WTC11 (cell line): Measurements from ENCODE around the gene ZNF436. TPM values are rescaled to one million over a fixed set of nuclear protein-coding genes. Genes with fewer than 3 reads are reported as not detected.

ENCODE experiments used
- AFF4 ChIP-seq: sonication (generic); formaldehyde crosslinking; IDR thresholded peaks from 2 replicates; pipeline ENCODE4 v1.8.1; 2023; ENCODE audit warnings: mild to moderate bottlenecking, missing genetic modification reagents, borderline replicate concordance
- CREM ChIP-seq: sonication (generic); formaldehyde crosslinking; IDR thresholded peaks from 2 replicates; pipeline ENCODE4 v1.8.1; 2022; ENCODE audit warnings: mild to moderate bottlenecking, missing genetic modification reagents, moderate library complexity
- E2F1 ChIP-seq: sonication (generic); formaldehyde crosslinking; IDR thresholded peaks from 2 replicates; pipeline ENCODE4 v1.8.0; 2022; ENCODE audit warnings: mild to moderate bottlenecking, missing genetic modification reagents
- E2F5 ChIP-seq: sonication (generic); formaldehyde crosslinking; IDR thresholded peaks from 2 replicates; pipeline ENCODE4 v1.8.1; 2022; ENCODE audit warnings: mild to moderate bottlenecking, moderate library complexity, missing genetic modification reagents
- ELF4 ChIP-seq: sonication (generic); formaldehyde crosslinking; IDR thresholded peaks from 2 replicates; pipeline ENCODE4 v1.8.1; 2022; ENCODE audit warnings: low read depth, mild to moderate bottlenecking, moderate library complexity, missing genetic modification reagents
- ETV6 ChIP-seq: sonication (generic); formaldehyde crosslinking; IDR thresholded peaks from 2 replicates; pipeline ENCODE4 v1.8.1; 2022; ENCODE audit warnings: mild to moderate bottlenecking, missing genetic modification reagents
- FOXK1 ChIP-seq: sonication (generic); formaldehyde crosslinking; IDR thresholded peaks from 2 replicates; pipeline ENCODE4 v1.8.0; 2022; ENCODE audit warnings: mild to moderate bottlenecking, moderate library complexity, missing genetic modification reagents
- GABPB1 ChIP-seq: sonication (generic); formaldehyde crosslinking; IDR thresholded peaks from 2 replicates; pipeline ENCODE4 v1.8.1; 2023; ENCODE audit warnings: mild to moderate bottlenecking, missing genetic modification reagents
- HMGXB4 ChIP-seq: sonication (generic); formaldehyde crosslinking; IDR thresholded peaks from 2 replicates; pipeline ENCODE4 v1.8.1; 2023; ENCODE audit warnings: mild to moderate bottlenecking, moderate library complexity, missing genetic modification reagents
- IRF1 ChIP-seq: sonication (generic); formaldehyde crosslinking; IDR thresholded peaks from 2 replicates; pipeline ENCODE4 v1.8.0; 2023; ENCODE audit warnings: missing genetic modification reagents
- MAX ChIP-seq: sonication (generic); formaldehyde crosslinking; IDR thresholded peaks from 2 replicates; pipeline ENCODE4 v1.8.0; 2022; ENCODE audit warnings: mild to moderate bottlenecking, missing genetic modification reagents
- MXD4 ChIP-seq: fragments of 250-450 bp; sonication (Bioruptor Pico); IDR thresholded peaks from 2 replicates; pipeline ENCODE4 v1.8.0; 2021; ENCODE audit warnings: mild to moderate bottlenecking, moderate library complexity, borderline replicate concordance
- PREB ChIP-seq: sonication (generic); formaldehyde crosslinking; IDR thresholded peaks from 2 replicates; pipeline ENCODE4 v1.8.1; 2022; ENCODE audit warnings: mild to moderate bottlenecking, missing genetic modification reagents, moderate library complexity, borderline replicate concordance
- SMAD3 ChIP-seq: sonication (generic); formaldehyde crosslinking; IDR thresholded peaks from 2 replicates; pipeline ENCODE4 v1.8.0; 2022; ENCODE audit warnings: missing genetic modification reagents, mild to moderate bottlenecking, borderline replicate concordance
- SP1 ChIP-seq: sonication (generic); formaldehyde crosslinking; conservative IDR thresholded peaks from 2 replicates; pipeline ENCODE4 v1.8.1; 2022; ENCODE audit warnings: missing genetic modification reagents
- TEAD4 ChIP-seq: sonication (generic); formaldehyde crosslinking; IDR thresholded peaks from 2 replicates; pipeline ENCODE4 v1.8.0; 2022; ENCODE audit warnings: mild to moderate bottlenecking, missing genetic modification reagents
- ZBTB43 ChIP-seq: sonication (generic); formaldehyde crosslinking; IDR thresholded peaks from 2 replicates; pipeline ENCODE4 v1.8.1; 2023; ENCODE audit warnings: mild to moderate bottlenecking, missing genetic modification reagents
- ZNF138 ChIP-seq: sonication (generic); formaldehyde crosslinking; conservative IDR thresholded peaks from 2 replicates; pipeline ENCODE4 v1.8.1; 2022; ENCODE audit warnings: mild to moderate bottlenecking, moderate library complexity, missing genetic modification reagents
- ZNF532 ChIP-seq: fragments of 250-450 bp; sonication (Bioruptor Pico); IDR thresholded peaks from 2 replicates; pipeline ENCODE4 v1.9.0; 2021; ENCODE audit warnings: mild to moderate bottlenecking, borderline replicate concordance
- ZNF671 ChIP-seq: fragments of 250-450 bp; sonication (Bioruptor Pico); IDR thresholded peaks from 2 replicates; pipeline ENCODE4 v1.8.0; 2021; ENCODE audit warnings: mild to moderate bottlenecking
- total RNA-seq: library from RNA; stranded (reverse); gene quantifications from 3 replicates; pipeline ENCODE4 v1.2.3, GENCODE V29; 2021

ZNF436 gene
- total RNA-seq, 1 experiment from 2014 or later, result 1.3 TPM

- TF ChIP-seq IRF1 (CRISPR knock-in tag) (0 out of 2 replicates have a peak, but pooled peaks have one; percentile 42), CREM (CRISPR knock-in tag) (no peak), ETV6 (CRISPR knock-in tag) (peak; percentile 30), E2F1 (CRISPR knock-in tag) (peak; percentile 62; the same call in 1 of the 2 replicates), TEAD4 (CRISPR knock-in tag) (peak; percentile 4; the same call in 1 of the 2 replicates), ZNF671 (CRISPR knock-in tag) (no peak), MAX (CRISPR knock-in tag) (peak; percentile 92), GABPB1 (CRISPR knock-in tag) (peak; percentile 9; the same call in 1 of the 2 replicates), HMGXB4 (peak; percentile 23; the same call in 1 of the 2 replicates), ZNF532 (CRISPR knock-in tag) (no peak), MXD4 (CRISPR knock-in tag) (no peak), SMAD3 (CRISPR knock-in tag) (0 out of 2 replicates have a peak, but pooled peaks have one; percentile 27), ZNF138 (CRISPR knock-in tag) (no peak), AFF4 (CRISPR knock-in tag) (no peak), PREB (CRISPR knock-in tag) (no peak), E2F5 (CRISPR knock-in tag) (peak; percentile 46; the same call in 1 of the 2 replicates), ZBTB43 (CRISPR knock-in tag) (peak; percentile 59; the same call in 1 of the 2 replicates), FOXK1 (CRISPR knock-in tag) (peak; percentile 68), ELF4 (CRISPR knock-in tag) (no peak), SP1 (CRISPR knock-in tag) (peak; percentile 88)
These were observed 25.3 kb downstream of the ZNF436 start, which contains the start of gene HNRNPR (continued) for GRCh38 chr1:23344111-23344986.
